H1 (cell line): Measurements from ENCODE around the gene ZBTB8B. TPM values are rescaled to one million over a fixed set of nuclear protein-coding genes. Genes with fewer than 3 reads are reported as not detected.

Experiments
- CTCF ChIA-PET: fragments of 300-600 bp; sonication (Branson Sonifier 250); formaldehyde crosslinking; loops from one replicate; lab custom pipeline; 2021; ENCODE audit not compliant: partially characterized antibody; lab: Charles Lee
- POLR2A ChIA-PET: fragments of 300-600 bp; sonication (Branson Sonifier 250); formaldehyde crosslinking; loops from one replicate; lab custom pipeline; 2021; ENCODE audit warnings: inconsistent platforms; ENCODE audit not compliant: partially characterized antibody; lab: Charles Lee
- DNase-seq, 2 experiments: peaks; one replicate each; pipeline versions ENCODE4 v3.0.0 to v3.0.0-alpha.2; 2010 to 2022; ENCODE audit warnings: low spot score in 2 of 2, low read depth in 1 of 2, mixed read lengths in 1 of 2
- FAIRE-seq: peaks from 2 replicates; lab custom pipeline; 2011; peaks lifted over from hg19 to GRCh38; lab: Jason Lieb, UNC
- H2AFZ ChIP-seq: 2 replicates; pipeline ENCODE4 v1.8.1; 2012; ENCODE audit warnings: low read length, inconsistent platforms
- H2AK5ac ChIP-seq: 2 replicates; pipeline ENCODE4 v1.6.1; 2013; ENCODE audit warnings: low read depth, low read length
- H2BK120ac ChIP-seq: replicated peaks from 2 replicates; pipeline ENCODE3; 2013; ENCODE audit warnings: low read depth, low read length, inconsistent platforms
- H2BK12ac ChIP-seq: 2 replicates; pipeline ENCODE4 v1.6.1; 2013; ENCODE audit warnings: low read depth, low read length
- H2BK15ac ChIP-seq: 2 replicates; pipeline ENCODE4 v1.6.1; 2013; ENCODE audit warnings: low read length
- H2BK20ac ChIP-seq: 2 replicates; pipeline ENCODE4 v1.6.1; 2013; ENCODE audit warnings: low read length
- H2BK5ac ChIP-seq: 2 replicates; pipeline ENCODE4 v1.6.1; 2013; ENCODE audit warnings: low read depth, low read length
- H3K14ac ChIP-seq: 2 replicates; pipeline ENCODE4 v1.6.1; 2013; ENCODE audit warnings: inconsistent platforms; ENCODE audit not compliant: insufficient read length
- H3K18ac ChIP-seq: 2 replicates; pipeline ENCODE4 v1.6.1; 2013; ENCODE audit warnings: low read length; ENCODE audit errors: extremely low read depth
- H3K23ac ChIP-seq: 2 replicates; pipeline ENCODE4 v1.6.1; 2013; ENCODE audit warnings: inconsistent platforms; ENCODE audit not compliant: insufficient read length
- H3K23me2 ChIP-seq: 2 replicates; pipeline ENCODE4 v1.6.1; 2013; ENCODE audit warnings: low read depth, low read length
- H3K27ac ChIP-seq: 2 replicates; pipeline ENCODE4 v1.6.1; 2011; ENCODE audit warnings: low read depth, low read length, inconsistent platforms
- H3K27me3 ChIP-seq, 4 experiments: replicated peaks in 1 of 4; 1 replicate in 1 of 4; 2 replicates in 3 of 4; pipeline versions ENCODE4 v1.6.1 to v1.8.1; 2011 to 2013; ENCODE audit warnings: low read length in 3 of 4, mild to moderate bottlenecking in 3 of 4, inconsistent platforms in 2 of 4, mixed read lengths in 2 of 4, moderate library complexity in 1 of 4; ENCODE audit not compliant: control insufficient read depth in 3 of 4, insufficient read depth in 3 of 4; ENCODE audit errors: extremely low read depth in 1 of 4
- H3K36me3 ChIP-seq, 4 experiments: 2 replicates each; pipeline versions ENCODE4 v1.6.1 to v1.8.1; 2011 to 2013; ENCODE audit warnings: mild to moderate bottlenecking in 4 of 4, low read length in 3 of 4, moderate library complexity in 2 of 4, control low read depth in 1 of 4, inconsistent platforms in 1 of 4; ENCODE audit not compliant: insufficient read depth in 4 of 4, control insufficient read depth in 2 of 4
- H3K4ac ChIP-seq: replicated peaks from 2 replicates; pipeline ENCODE3; 2013; ENCODE audit warnings: low read length, low read depth, mixed read lengths, inconsistent platforms; ENCODE audit not compliant: insufficient read length
- H3K4me1 ChIP-seq, 4 experiments: replicated peaks in 1 of 4; 1 replicate in 1 of 4; 2 replicates in 3 of 4; pipeline versions ENCODE4 v1.6.1 to v1.8.1; 2011 to 2013; ENCODE audit warnings: low read length in 3 of 4, inconsistent platforms in 2 of 4, mixed read lengths in 1 of 4; ENCODE audit not compliant: insufficient read depth in 4 of 4, control insufficient read depth in 3 of 4
- H3K4me2 ChIP-seq, 2 experiments: 2 replicates each; pipeline versions ENCODE4 v1.6.1 to v1.8.1; 2011 to 2013; ENCODE audit warnings: low read depth in 2 of 2, low read length in 2 of 2, control low read depth in 1 of 2, inconsistent platforms in 1 of 2, mild to moderate bottlenecking in 1 of 2; ENCODE audit not compliant: insufficient read depth in 1 of 2
- H3K4me3 ChIP-seq, 4 experiments: fragments of 200-600, 300-600 bp in 1 of 4; sonication (generic), shearing (Covaris generic), sonication (Bioruptor Twin) in 1 of 4; 2 replicates each; pipeline versions ENCODE4 v1.5.1 to v1.8.1; 2011 to 2016; ENCODE audit warnings: low read length in 4 of 4, low read depth in 3 of 4, control low read depth in 2 of 4, inconsistent platforms in 2 of 4, mild to moderate bottlenecking in 2 of 4, mixed read lengths in 1 of 4, moderate library complexity in 1 of 4; ENCODE audit not compliant: insufficient read depth in 2 of 4; ENCODE audit errors: extremely low read depth in 1 of 4
- H3K56ac ChIP-seq: replicated peaks from 2 replicates; pipeline ENCODE3; 2013; ENCODE audit warnings: low read depth, mild to moderate bottlenecking, mixed read lengths, low read length, inconsistent platforms; ENCODE audit not compliant: insufficient read length
- H3K79me1 ChIP-seq: 2 replicates; pipeline ENCODE4 v1.6.1; 2013; ENCODE audit warnings: low read depth, low read length, control low read depth
- H3K79me2 ChIP-seq, 2 experiments: 2 replicates each; pipeline versions ENCODE4 v1.6.1 to v1.8.1; 2012 to 2013; ENCODE audit warnings: low read length in 2 of 2, mild to moderate bottlenecking in 2 of 2, inconsistent platforms in 1 of 2; ENCODE audit not compliant: insufficient read depth in 2 of 2, control insufficient read depth in 1 of 2
- H3K9ac ChIP-seq, 4 experiments: replicated peaks in 1 of 4; 1 replicate in 1 of 4; 2 replicates in 3 of 4; pipeline versions ENCODE4 v1.6.1 to v1.8.1; 2011 to 2013; ENCODE audit warnings: low read depth in 3 of 4, low read length in 3 of 4, control low read depth in 2 of 4, mild to moderate bottlenecking in 2 of 4, moderate library complexity in 2 of 4, inconsistent platforms in 1 of 4; ENCODE audit errors: extremely low read depth in 1 of 4
- H3K9me3 ChIP-seq, 2 experiments: 2 replicates each; pipeline versions ENCODE4 v1.6.1 to v1.8.1; 2012 to 2013; ENCODE audit warnings: mild to moderate bottlenecking in 2 of 2, moderate library complexity in 2 of 2, control low read depth in 1 of 2, inconsistent platforms in 1 of 2, low read depth in 1 of 2, low read length in 1 of 2, mixed read lengths in 1 of 2; ENCODE audit not compliant: insufficient read depth in 2 of 2
- H4K20me1 ChIP-seq, 2 experiments: replicated peaks in 1 of 2; 2 replicates each; pipeline versions ENCODE3 to v1.8.1; 2011 to 2013; ENCODE audit warnings: inconsistent platforms in 2 of 2, low read length in 2 of 2, mild to moderate bottlenecking in 1 of 2; ENCODE audit not compliant: insufficient read depth in 2 of 2, control insufficient read depth in 1 of 2
- H4K5ac ChIP-seq: 2 replicates; pipeline ENCODE4 v1.6.1; 2013; ENCODE audit warnings: low read length, low read depth, mixed read lengths, inconsistent platforms; ENCODE audit not compliant: insufficient read length
- H4K8ac ChIP-seq: 2 replicates; pipeline ENCODE4 v1.8.0; 2013; ENCODE audit warnings: mild to moderate bottlenecking, moderate library complexity, low read length, inconsistent platforms; ENCODE audit not compliant: insufficient read depth; ENCODE audit errors: extremely low read depth
- H4K91ac ChIP-seq: replicated peaks from 2 replicates; pipeline ENCODE3; 2013; ENCODE audit warnings: low read length, mixed read lengths, inconsistent platforms; ENCODE audit not compliant: insufficient read length
- BCL11A ChIP-seq, 2 experiments: IDR thresholded peaks; one replicate each; pipeline ENCODE4 v1.6.1; 2011; ENCODE audit warnings: low read depth in 2 of 2, low read length in 2 of 2, mild to moderate bottlenecking in 2 of 2
- EZH2 ChIP-seq: fragments of 200-600 bp; sonication (generic); IDR thresholded peaks from 2 replicates; pipeline ENCODE4 v1.7.1; 2012; ENCODE audit warnings: low read depth, mild to moderate bottlenecking, moderate library complexity, low read length, inconsistent platforms; ENCODE audit not compliant: severe bottlenecking
- SAP30 ChIP-seq: fragments of 300-600 bp; sonication (generic); IDR thresholded peaks from 2 replicates; pipeline ENCODE4 v1.7.1; 2012; ENCODE audit warnings: low read length, moderate library complexity, mild to moderate bottlenecking, inconsistent platforms; ENCODE audit not compliant: insufficient read depth, insufficient replicate concordance
- SIN3A ChIP-seq, 2 experiments: IDR thresholded peaks in 1 of 2; conservative IDR thresholded peaks in 1 of 2; 2 replicates each; pipeline ENCODE4 v1.6.1; 2011 to 2012; ENCODE audit warnings: low read length in 2 of 2, improper control_type of control experiment in 1 of 2, low read depth in 1 of 2, mild to moderate bottlenecking in 1 of 2
- SP2 ChIP-seq: IDR thresholded peaks from 2 replicates; pipeline ENCODE4 v1.6.1; 2012; ENCODE audit warnings: mild to moderate bottlenecking, low read length, inconsistent platforms
- YY1 ChIP-seq: IDR thresholded peaks from 2 replicates; pipeline ENCODE4 v1.6.1; 2011; ENCODE audit warnings: low read depth, mild to moderate bottlenecking, low read length
- WGBS, 2 experiments: shearing (Covaris generic) in 1 of 2; methylation state at CpG; one replicate each; pipeline versions ENCODE4 v1.1.6 to v1.1.7; 2013 to 2015; ENCODE audit warnings: low lambda C conversion rate in 2 of 2, mixed read lengths in 2 of 2, inconsistent platforms in 1 of 2, low coverage in 1 of 2, missing lambda C conversion rate in 1 of 2; ENCODE audit not compliant: insufficient replicate concordance in 2 of 2, insufficient coverage in 1 of 2, insufficient read length in 1 of 2; ENCODE audit errors: extremely low coverage in 1 of 2, missing lambda C conversion rate in 1 of 2; 5-methylcytosine and 5-hydroxymethylcytosine counted together
- polyA plus RNA-seq, 7 experiments: library from polyadenylated mRNA; depleted of rRNA in 3 of 7; stranded (reverse) in 5 of 7; unstranded in 2 of 7; fragments of >200 nt in 5 of 7; fragments of 200-250 nt in 2 of 7; gene quantifications; 1 replicate in 5 of 7; 2 replicates in 1 of 7; 4 replicates in 1 of 7; pipeline versions ENCODE4 v1.2.1 to v1.2.3, GENCODE V29; 2011 to 2013; ENCODE audit warnings: missing spikeins in 2 of 7, mixed read lengths in 2 of 7
- total RNA-seq: library from RNA; stranded (reverse); fragmentation: NEBNext Ultra II Directional; extraction: Animal tissue kit (Norgen Biotek cat#: 25700); gene quantifications from 2 replicates; pipeline ENCODE4 v1.2.1, GENCODE V29; 2021
- TF ChIP-seq, protein P1 (sequence below): IDR thresholded peaks from 2 replicates; pipeline ENCODE4 v1.6.1; 2012; ENCODE audit warnings: low read length, inconsistent platforms

ZBTB8B gene
- total and polyA plus RNA-seq, 2 of the 8 experiments (the other 6 are each of a cell fraction or from before 2014, with no cell fraction given), result 1.3 to 3.7 TPM

DNA sequence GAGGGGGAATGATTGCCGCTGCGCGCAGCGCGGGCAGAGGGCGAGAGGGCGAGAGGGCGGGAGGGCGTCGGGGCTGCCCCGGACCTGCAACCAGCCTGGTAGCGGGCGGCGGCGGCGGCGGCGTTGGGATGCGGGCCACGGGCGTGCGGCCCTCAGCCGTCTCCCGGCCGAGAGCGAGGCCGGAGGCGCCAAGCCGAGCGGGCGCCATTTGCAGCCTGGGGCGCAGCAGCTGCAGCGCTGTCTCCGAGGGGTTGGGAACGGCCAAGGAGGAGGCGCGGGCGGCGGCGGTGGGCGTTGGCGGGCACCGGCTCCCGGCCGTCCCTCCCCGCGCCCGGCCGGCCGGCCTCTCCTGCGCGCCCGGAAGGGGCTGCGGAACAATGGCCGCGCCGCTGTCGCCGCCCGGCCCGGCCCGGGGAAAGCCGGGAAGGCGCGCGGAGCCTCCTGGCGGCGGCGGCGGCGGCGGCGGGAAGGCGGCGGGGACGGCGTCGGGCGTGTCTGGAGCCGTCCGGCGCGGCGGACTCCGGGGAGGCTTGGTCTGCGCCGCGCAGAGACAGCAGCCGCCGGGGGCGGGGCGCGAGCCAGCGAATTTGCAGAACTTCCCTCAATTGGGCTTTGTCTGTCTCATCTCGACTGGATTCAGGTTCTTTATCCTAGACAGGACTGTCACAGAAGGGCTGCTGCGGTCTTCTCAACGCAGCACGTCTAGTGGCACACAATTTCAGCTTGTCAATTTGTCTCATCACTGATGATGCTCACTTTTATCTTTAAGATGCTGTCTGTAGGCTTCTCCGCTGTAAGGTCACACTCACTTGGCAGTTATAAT, 35.7 kb downstream of the ZBTB8B start:
- H4K91ac ChIP-seq, result peak overlapping the region; percentile 95
- no peaks in the 10 kb centered on the region for H3K27me3 ChIP-seq
- no peaks in the 10 kb centered on the region for H4K20me1 ChIP-seq
- peak overlapping the region; percentile 91 for H3K14ac ChIP-seq
- H3K36me3 ChIP-seq, result no peaks in the 10 kb centered on the region
- FAIRE-seq (no peak), DNase-seq (peak in 1 of 2 experiments; percentile 80)
- H2BK12ac ChIP-seq, result 0 out of 2 replicates have a peak overlapping the region, but pooled peaks have one; percentile 52
- H3K23ac ChIP-seq, result no peak overlapping the region
- no peaks in the 10 kb centered on the region for H3K9me3 ChIP-seq
- peaks cover 5% of the 10 kb centered on the region; the same call in 1 of the 2 replicates for H3K23me2 ChIP-seq
- H3K4ac ChIP-seq, result peak overlapping the region; percentile 91
- peak overlapping the region; percentile 82 for H2AFZ ChIP-seq
- H2BK15ac ChIP-seq, result peak overlapping the region; percentile 40; the same call in 1 of the 2 replicates
- H3K4me3 ChIP-seq, result peak overlapping the region; percentile 47 to 80 (median 62)
- H2BK120ac ChIP-seq, result peak overlapping the region; percentile 83
- no peaks in the 10 kb centered on the region for H3K79me1 ChIP-seq
- WGBS, 2 experiments, result 6% methylated on average over 21 of the region's 99 CpGs; no CpG with 5 or more reads in 1 of the 2 experiments
- H2BK5ac ChIP-seq, result no peak overlapping the region; the same call in 1 of the 2 replicates
- peak overlapping the region; percentile 94; the same call in 1 of the 2 replicates for H4K8ac ChIP-seq
- peak overlapping the region; percentile 59 for H4K5ac ChIP-seq
- POLR2A ChIA-PET, result interaction anchor here (0.6 to 1.8 kb wide), 3 partner anchors 9 to 122 kb away, joined by 3 to 6 read pairs (median 5); no protein-coding TSS in a partner anchor
- H3K27ac ChIP-seq, result peak overlapping the region; percentile 88; the same call in 1 of the 2 replicates
- peak overlapping the region; percentile 81 to 99 (median 88) for H3K9ac ChIP-seq
- H3K4me1 ChIP-seq, result peaks cover 3 to 5% (median 3%) of the 10 kb centered on the region in 4 experiments; a peak in 5 of 7 replicates
- CTCF ChIA-PET, result interaction anchor here (0.6 to 0.7 kb wide), 2 partner anchors 71 to 429 kb away, joined by 3 read pairs; no protein-coding TSS in a partner anchor
- H3K4me2 ChIP-seq, result peak overlapping the region; percentile 68 to 89
- H2BK20ac ChIP-seq, result no peak overlapping the region
- no peaks in the 10 kb centered on the region for H3K79me2 ChIP-seq
- H2AK5ac ChIP-seq, result peak overlapping the region; percentile 40; the same call in 1 of the 2 replicates
- H3K18ac ChIP-seq, result peak overlapping the region; percentile 24
- H3K56ac ChIP-seq, result peak overlapping the region; percentile 90
- TF ChIP-seq, protein P1, sequence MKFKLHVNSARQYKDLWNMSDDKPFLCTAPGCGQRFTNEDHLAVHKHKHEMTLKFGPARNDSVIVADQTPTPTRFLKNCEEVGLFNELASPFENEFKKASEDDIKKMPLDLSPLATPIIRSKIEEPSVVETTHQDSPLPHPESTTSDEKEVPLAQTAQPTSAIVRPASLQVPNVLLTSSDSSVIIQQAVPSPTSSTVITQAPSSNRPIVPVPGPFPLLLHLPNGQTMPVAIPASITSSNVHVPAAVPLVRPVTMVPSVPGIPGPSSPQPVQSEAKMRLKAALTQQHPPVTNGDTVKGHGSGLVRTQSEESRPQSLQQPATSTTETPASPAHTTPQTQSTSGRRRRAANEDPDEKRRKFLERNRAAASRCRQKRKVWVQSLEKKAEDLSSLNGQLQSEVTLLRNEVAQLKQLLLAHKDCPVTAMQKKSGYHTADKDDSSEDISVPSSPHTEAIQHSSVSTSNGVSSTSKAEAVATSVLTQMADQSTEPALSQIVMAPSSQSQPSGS, result no peak
- no peak for TF ChIP-seq SIN3A (conservative IDR thresholded peaks at IDR 0.05 in 1 of 2, IDR thresholded peaks at IDR 0.05 in 1 of 2; ENCODE audit: low read depth in 1 of 2, low read length in 2 of 2)
- TF ChIP-seq EZH2, result no peak
- TF ChIP-seq SAP30, result no peak
- TF ChIP-seq SP2, result no peak
- peak; percentile 90 for TF ChIP-seq YY1
- TF ChIP-seq BCL11A (IDR thresholded peaks at IDR 0.05; ENCODE audit: low read depth in 2 of 2, low read length in 2 of 2), result no peak
